HAP-1 (cell line): ENCODE measurements around the gene NCR2.

Source experiments
- DNase-seq, 2 experiments: peaks; one replicate each; pipeline ENCODE4 v3.0.0-alpha.2; 2016 to 2020; ENCODE audit warnings: low spot score in 2 of 2
- H3K27me3 ChIP-seq: fragments of 250-450 bp; sonication (Bioruptor Pico); 2 replicates; pipeline ENCODE4 v1.5.1; 2020; ENCODE audit warnings: low read depth, mild to moderate bottlenecking, moderate library complexity
- H3K36me3 ChIP-seq: fragments of 250-450 bp; sonication (Bioruptor Pico); replicated peaks from 2 replicates; pipeline ENCODE4 v1.5.1; 2020; ENCODE audit warnings: mild to moderate bottlenecking
- H3K4me1 ChIP-seq: fragments of 250-450 bp; sonication (Bioruptor Pico); 2 replicates; pipeline ENCODE4 v1.5.1; 2020; ENCODE audit warnings: mild to moderate bottlenecking
- H3K4me3 ChIP-seq: fragments of 250-450 bp; sonication (Bioruptor Pico); 2 replicates; pipeline ENCODE4 v1.5.1; 2020; ENCODE audit warnings: mild to moderate bottlenecking, moderate library complexity
- H3K9me3 ChIP-seq: fragments of 250-450 bp; sonication (Bioruptor Pico); 2 replicates; pipeline ENCODE4 v1.5.1; 2020; ENCODE audit warnings: mild to moderate bottlenecking, moderate library complexity
- in situ Hi-C: fragments of 300-500 bp; cut with MboI; formaldehyde crosslinking; loops from 3 replicates; pipeline ENCODE4 v1.14.3; 2020; ENCODE audit warnings: low sequenced_read_pairs, inconsistent platforms, mixed read lengths

NCR2 gene

DNA sequence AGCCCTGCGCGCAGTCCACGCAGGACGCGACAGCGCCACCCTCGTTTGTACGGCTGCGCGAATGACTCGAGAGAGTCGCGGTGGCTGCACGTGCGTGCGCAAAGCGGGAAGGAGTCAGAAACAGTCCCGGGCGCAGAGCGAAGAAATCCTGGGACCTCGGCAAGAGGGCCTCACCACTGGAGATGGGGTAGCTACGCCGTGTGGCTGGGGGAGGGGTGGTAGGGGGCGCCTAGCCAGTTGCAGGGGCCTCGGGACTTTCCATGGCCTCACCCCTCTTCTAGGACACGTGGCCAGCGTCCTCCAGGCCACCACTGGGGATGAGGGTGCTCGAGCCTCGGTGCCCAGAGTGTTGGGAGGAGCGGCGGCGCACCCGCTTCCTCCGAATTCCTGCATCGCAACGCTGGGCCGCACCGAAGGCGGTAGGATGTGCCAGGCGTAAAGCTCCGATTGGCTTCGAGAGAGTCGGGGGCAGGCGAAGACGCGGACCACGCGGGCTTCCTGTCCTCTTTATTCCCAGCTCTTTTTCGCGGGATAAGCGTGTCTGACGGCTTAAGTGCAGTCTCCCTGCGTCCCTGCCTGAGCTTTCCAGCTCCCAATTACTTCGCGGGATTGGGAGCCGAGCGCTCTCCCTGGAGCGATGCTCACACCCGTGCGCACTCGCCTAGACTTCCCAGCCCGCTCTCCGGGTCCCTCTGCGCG is 38.7 kb downstream of the NCR2 start:
- Histone ChIP-seq H3K27me3 (peaks cover 77% of the 10 kb centered on the region), H3K9me3 (no peaks in the 10 kb centered on the region), H3K4me3 (no peak overlapping the region), H3K4me1 (peaks cover 11% of the 10 kb centered on the region), H3K36me3 (no peaks in the 10 kb centered on the region)
- in situ Hi-C loops: loop anchor here (5.0 kb wide), 2 partner anchors 218 to 308 kb away; no protein-coding TSS in a partner anchor
- DNase-seq: no peak

- H3K9me3 ChIP-seq: no peaks in the 10 kb centered on the region
- peaks cover 8% of the 10 kb centered on the region for H3K4me1 ChIP-seq
- H3K27me3 ChIP-seq: peaks cover 78% of the 10 kb centered on the region
- no peaks in the 10 kb centered on the region for H3K36me3 ChIP-seq
- H3K4me3 ChIP-seq: no peak overlapping the region
- no peak for DNase-seq
- in situ Hi-C loops: loop anchor here (5.0 kb wide), 2 partner anchors 217 to 307 kb away; no protein-coding TSS in a partner anchor
Observed at GRCh38 chr6:41374618-41375590, 39.5 kb downstream of the NCR2 start.

DNA sequence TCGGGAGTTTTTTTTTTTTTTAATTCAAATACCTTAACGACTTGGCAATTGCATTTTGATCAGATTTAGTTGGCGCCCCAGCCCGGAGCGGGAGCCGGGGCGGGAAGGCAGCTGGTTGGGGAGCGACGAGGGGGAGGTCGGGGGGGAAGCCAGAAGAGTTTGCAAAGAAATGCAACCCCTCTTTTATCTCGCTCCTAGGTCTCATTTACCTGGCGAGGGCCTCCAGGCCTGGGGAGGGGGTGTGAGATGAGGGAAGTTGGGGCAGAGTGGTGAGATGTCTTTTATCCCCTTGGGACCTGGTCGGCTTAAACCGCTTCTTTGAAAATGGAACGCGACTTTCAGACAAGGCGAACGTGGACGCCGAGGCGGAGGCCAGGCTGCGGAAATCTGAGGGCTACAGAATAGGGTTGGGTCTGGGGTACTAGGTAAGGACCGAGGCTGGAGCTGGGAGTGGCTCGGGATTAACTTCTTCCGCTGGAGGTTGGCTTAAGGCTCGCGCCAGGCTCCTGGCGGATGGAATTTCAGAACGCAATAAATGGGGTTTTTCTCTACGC is 40.3 kb downstream of the NCR2 start:
- Histone ChIP-seq H3K4me3 (no peak overlapping the region), H3K27me3 (peaks cover 78% of the 10 kb centered on the region), H3K4me1 (peaks cover 8% of the 10 kb centered on the region), H3K9me3 (no peaks in the 10 kb centered on the region), H3K36me3 (no peaks in the 10 kb centered on the region)
- in situ Hi-C loops: no loop called here
- no peak for DNase-seq

DNA sequence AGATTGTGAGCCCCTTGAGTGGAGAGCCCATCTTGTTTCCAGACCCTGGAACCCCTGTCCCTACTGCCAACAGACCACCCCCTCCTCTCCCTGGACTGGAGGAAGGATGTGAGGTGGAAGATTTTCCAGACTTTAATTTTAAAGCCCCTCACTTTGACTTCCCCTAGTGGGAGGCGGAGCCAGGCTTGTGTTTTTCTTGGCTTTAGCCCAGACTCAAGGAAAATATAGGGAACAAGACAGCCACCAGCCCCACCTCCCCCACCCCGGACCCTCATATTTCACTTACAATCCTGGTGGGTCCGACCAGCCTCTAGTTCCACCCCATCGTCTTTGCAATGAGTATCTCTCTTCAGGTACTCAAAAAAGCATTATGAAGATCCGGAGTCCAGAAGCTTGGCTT is 40.8 kb downstream of the NCR2 start:
- Histone ChIP-seq H3K36me3 (no peaks in the 10 kb centered on the region), H3K4me3 (no peak overlapping the region), H3K9me3 (no peaks in the 10 kb centered on the region), H3K4me1 (peaks cover 8% of the 10 kb centered on the region), H3K27me3 (peaks cover 77% of the 10 kb centered on the region)
- in situ Hi-C loops: no loop called here
- DNase-seq: no peak

DNA sequence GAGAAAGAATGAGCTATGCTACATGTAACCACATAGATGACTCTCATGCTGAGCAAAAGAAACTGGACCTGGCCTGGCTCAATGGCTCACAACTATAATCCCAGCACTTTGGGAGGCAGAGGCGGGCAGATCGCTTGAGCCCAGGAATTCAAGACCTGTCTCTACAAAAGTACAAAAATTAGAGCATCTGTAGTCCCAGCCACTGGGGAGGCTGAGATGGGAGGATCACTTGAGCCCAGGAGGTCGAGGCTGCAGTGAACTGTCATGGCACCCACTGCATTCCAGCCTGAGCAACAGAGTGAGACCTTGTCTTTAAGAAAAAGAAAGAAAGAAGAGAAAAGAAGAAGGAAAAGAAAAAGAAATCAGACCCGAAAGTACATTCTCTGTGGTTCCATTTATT is 41.7 kb downstream of the NCR2 start:
- Histone ChIP-seq H3K27me3 (peaks cover 71% of the 10 kb centered on the region), H3K36me3 (no peaks in the 10 kb centered on the region), H3K4me1 (peaks cover 3% of the 10 kb centered on the region; the same call in 1 of the 2 replicates), H3K9me3 (no peaks in the 10 kb centered on the region; the same call in 1 of the 2 replicates), H3K4me3 (no peak overlapping the region)
- in situ Hi-C loops: no loop called here
- no peak for DNase-seq

- Histone ChIP-seq H3K4me1 (no peaks in the 10 kb centered on the region), H3K9me3 (no peaks in the 10 kb centered on the region; the same call in 1 of the 2 replicates), H3K4me3 (no peak overlapping the region), H3K27me3 (peaks cover 54% of the 10 kb centered on the region), H3K36me3 (no peaks in the 10 kb centered on the region)
- no peak for DNase-seq
- in situ Hi-C loops: no loop called here
Observed at GRCh38 chr6:41379306-41379705, 43.9 kb downstream of the NCR2 start.

- in situ Hi-C loops: no loop called here
- DNase-seq: no peak
- no peaks in the 10 kb centered on the region for H3K4me1 ChIP-seq
- no peaks in the 10 kb centered on the region; the same call in 1 of the 2 replicates for H3K9me3 ChIP-seq
- no peaks in the 10 kb centered on the region for H3K36me3 ChIP-seq
- no peak overlapping the region for H3K4me3 ChIP-seq
- peaks cover 26% of the 10 kb centered on the region for H3K27me3 ChIP-seq
Observed at GRCh38 chr6:41386594-41386993, 51.2 kb downstream of the NCR2 start.

GRCh38 chr6:41392246-41392645 is 56.8 kb downstream of the NCR2 start:
- no peaks in the 10 kb centered on the region; the same call in 1 of the 2 replicates for H3K9me3 ChIP-seq
- in situ Hi-C loops: no loop called here
- H3K4me3 ChIP-seq: no peak overlapping the region
- no peak for DNase-seq
- H3K36me3 ChIP-seq: no peaks in the 10 kb centered on the region
- H3K27me3 ChIP-seq: peaks cover 21% of the 10 kb centered on the region
- no peaks in the 10 kb centered on the region for H3K4me1 ChIP-seq

- no peak for DNase-seq
- peaks cover 11% of the 10 kb centered on the region; the same call in 1 of the 2 replicates for H3K27me3 ChIP-seq
- in situ Hi-C loops: no loop called here
- no peaks in the 10 kb centered on the region for H3K36me3 ChIP-seq
- H3K4me1 ChIP-seq: no peaks in the 10 kb centered on the region
- H3K9me3 ChIP-seq: no peaks in the 10 kb centered on the region; the same call in 1 of the 2 replicates
- H3K4me3 ChIP-seq: no peak overlapping the region
Observed at GRCh38 chr6:41396335-41396734, 60.9 kb downstream of the NCR2 start.

DNA sequence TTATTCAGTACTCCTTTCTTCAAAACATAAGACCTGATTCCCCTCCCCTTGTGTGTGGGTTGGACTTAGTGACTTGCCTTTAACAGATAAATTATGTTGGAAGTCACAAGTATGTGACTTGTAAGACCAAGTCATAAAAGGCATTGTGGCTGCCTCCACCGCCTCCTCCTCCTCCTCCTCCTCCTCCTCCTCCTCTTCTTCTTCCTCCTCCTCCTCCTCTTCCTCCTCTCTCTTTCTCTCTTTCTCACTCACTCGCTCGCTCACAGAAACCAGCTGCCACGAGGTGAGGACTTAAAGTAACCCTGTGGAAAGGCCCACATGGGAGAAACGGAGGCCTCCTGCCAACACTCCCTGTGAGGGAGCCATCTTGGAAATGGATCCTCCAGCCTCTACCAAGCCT is 64.0 kb downstream of the NCR2 start:
- Histone ChIP-seq H3K27me3 (peaks cover 13% of the 10 kb centered on the region; the same call in 1 of the 2 replicates), H3K4me3 (no peak overlapping the region), H3K9me3 (no peaks in the 10 kb centered on the region), H3K4me1 (no peaks in the 10 kb centered on the region), H3K36me3 (no peaks in the 10 kb centered on the region)
- no peak for DNase-seq
- in situ Hi-C loops: no loop called here
